Measurements from ENCODE around the gene HDGF. TPM values are rescaled to one million over a fixed set of nuclear protein-coding genes. Genes with fewer than 3 reads are reported as not detected.

Gene HDGF
- total RNA-seq, 2 experiments from 2014 or later: 271 to 274 TPM

Other genes with a start within 250 kb of the HDGF start
- 10 to 100 TPM; 13.5 to 14.9 TPM for gene IQGAP3, start 179.1 kb downstream of the HDGF start, total RNA-seq
- gene TTC24, start 172.0 kb downstream of the HDGF start, total RNA-seq: 10 to 100 TPM; 18.7 to 19.6 TPM
- 10 to 100 TPM; 65.9 to 68.2 TPM for gene NAXE, start 159.9 kb downstream of the HDGF start, total RNA-seq
- 100 to 1,000 TPM; 103 TPM for gene GPATCH4, start 150.2 kb downstream of the HDGF start, total RNA-seq
- not detected for gene HAPLN2, start 132.3 kb downstream of the HDGF start, total RNA-seq
- gene BCAN, start 109.6 kb downstream of the HDGF start, total RNA-seq: not detected
- under 1 TPM in 1 of 2 experiments, not detected in 1; 0.04 TPM for gene NES, start 74.3 kb downstream of the HDGF start, total RNA-seq
- 1 to 10 TPM; 1.2 to 1.6 TPM for gene CRABP2, start 46.1 kb downstream of the HDGF start, total RNA-seq
- gene METTL25B, start 23.2 kb downstream of the HDGF start, total RNA-seq: 10 to 100 TPM; 24.4 to 24.9 TPM
- 10 to 100 TPM; 74.9 to 77.4 TPM for gene ISG20L2, start 22.9 kb downstream of the HDGF start, total RNA-seq
- 10 to 100 TPM; 85.1 to 94.6 TPM for gene MRPL24, start 10.6 kb downstream of the HDGF start, total RNA-seq
- gene PRCC, start 15.9 kb upstream of the HDGF start, total RNA-seq: 10 to 100 TPM; 91.8 to 96.0 TPM
- gene SH2D2A, start 65.2 kb upstream of the HDGF start, total RNA-seq: 100 to 1,000 TPM; 186 TPM
- under 1 TPM; 0.12 to 0.20 TPM for gene INSRR, start 107.4 kb upstream of the HDGF start, total RNA-seq
- gene NTRK1, start 109.2 kb upstream of the HDGF start, total RNA-seq: 1 to 10 TPM; 3.4 to 4.0 TPM
- gene PEAR1, start 142.0 kb upstream of the HDGF start, total RNA-seq: not detected
- gene LRRC71, start 169.0 kb upstream of the HDGF start, total RNA-seq: not detected

Data from activated naive CD8-positive, alpha-beta T cell treated with anti-CD3 and anti-CD28 coated beads for 36 hours (primary cell).